AG04449 (cell line): ENCODE measurements around the gene TMCO4.

Experiments
- CTCF ChIA-PET: fragments of 350-600 bp; formaldehyde crosslinking; extraction: SDS; loops from one replicate; lab custom pipeline; 2021; ENCODE audit warnings: antibody characterized with exemption; lab: Yijun Ruan, JAX
- POLR2A ChIA-PET: fragments of 400-600, 350-600 bp; formaldehyde crosslinking; extraction: SDS; loops from one replicate; lab custom pipeline; 2020; ENCODE audit warnings: antibody characterized with exemption, inconsistent platforms; lab: Yijun Ruan, JAX
- DNase-seq: peaks from one replicate; pipeline ENCODE4 v3.0.0-alpha.2; 2010; ENCODE audit warnings: low read depth, low spot score
- H3K4me3 ChIP-seq: 2 replicates; pipeline ENCODE4 v1.5.1; 2011; ENCODE audit warnings: low read depth, mild to moderate bottlenecking, control low read depth, low read length
- CTCF ChIP-seq: IDR thresholded peaks from one replicate; pipeline ENCODE4 v1.5.1; 2011; ENCODE audit warnings: mild to moderate bottlenecking, moderate library complexity, low read length, control low read depth, inconsistent platforms; ENCODE audit not compliant: insufficient read depth; ENCODE audit errors: missing control alignments

Gene TMCO4

DNA sequence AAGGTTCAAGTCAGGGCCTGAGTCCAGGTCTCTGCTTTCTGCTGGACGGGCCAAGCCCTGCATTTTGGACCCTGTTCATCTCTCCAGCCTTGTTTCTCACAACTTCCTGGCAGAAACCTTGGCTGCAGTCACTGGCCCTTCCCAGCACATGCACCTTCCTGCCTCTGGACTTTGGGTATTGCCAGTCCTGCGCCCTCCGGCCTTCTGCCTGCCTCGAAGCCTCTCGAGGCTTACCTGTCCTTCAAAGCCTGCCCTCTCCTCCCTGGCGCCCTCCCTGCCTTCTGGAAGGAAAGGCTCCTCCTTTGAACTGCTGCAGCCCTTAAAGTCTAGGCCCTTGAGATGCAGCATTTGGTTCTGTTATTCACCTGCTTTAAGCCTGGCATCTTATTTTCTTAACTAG, 82.2 kb downstream of the TMCO4 start:
- POLR2A ChIA-PET = no interaction called here
- no peak for TF ChIP-seq CTCF
- H3K4me3 ChIP-seq = no peak overlapping the region
- DNase-seq = no peak
- CTCF ChIA-PET = interaction anchor here (1.3 to 4.3 kb wide), 7 partner anchors 12 to 164 kb away, joined by 3 to 116 read pairs (median 26); partner anchors contain the start of gene OTUD3

DNA sequence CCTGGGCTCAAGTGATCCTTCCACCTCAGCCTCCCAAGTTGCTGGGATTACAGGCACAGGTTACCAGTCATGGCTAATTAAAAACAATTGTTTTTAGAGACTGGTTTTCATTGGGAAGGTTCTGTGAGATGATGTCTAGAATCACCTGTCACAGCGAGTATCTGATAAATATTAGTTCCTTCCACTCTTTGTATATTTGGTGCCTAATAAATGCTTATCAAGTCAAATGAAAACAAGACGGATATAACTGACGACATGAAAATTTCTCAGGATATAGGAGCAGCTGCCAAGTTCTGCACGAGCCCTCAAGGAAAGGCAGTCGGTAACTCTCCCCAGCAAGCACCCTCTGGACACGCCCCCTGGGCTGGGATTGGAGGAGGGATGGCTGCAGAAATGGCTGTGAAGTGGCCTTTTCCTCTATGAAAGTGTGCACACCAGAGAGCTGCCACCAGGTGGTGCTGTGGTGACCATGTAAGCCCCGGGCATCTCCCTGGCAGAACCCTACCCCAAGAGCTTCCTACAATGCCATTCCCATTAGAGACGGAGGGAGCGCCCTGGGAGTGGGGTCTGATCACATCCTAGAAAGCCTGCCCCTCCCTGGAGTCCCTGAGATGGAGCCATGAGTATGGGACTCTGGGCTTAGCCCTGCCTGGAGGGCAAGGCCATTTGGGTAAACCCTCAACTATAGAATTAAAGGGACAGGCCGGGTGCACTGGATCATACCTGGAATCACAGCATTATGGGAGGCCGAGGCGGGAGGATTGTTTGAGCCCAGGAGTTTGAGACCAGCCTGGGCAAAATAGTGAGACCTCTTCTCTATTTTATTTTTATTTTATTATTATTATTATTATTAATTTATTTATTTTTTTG, 84.1 kb downstream of the TMCO4 start:
- peak; percentile 69 for DNase-seq
- ChIA-PET CTCF (interaction anchor here (0.6 to 4.3 kb wide), 45 partner anchors 11 to 350 kb away, joined by 3 to 116 read pairs (median 4); partner anchors contain the start of genes HTR6 and OTUD3), POLR2A (interaction anchor here (1.1 kb wide), 1 partner anchor 166 kb away, joined by 4 read pairs; the partner anchor contains the start of gene OTUD3)
- H3K4me3 ChIP-seq = no peak overlapping the region
- TF ChIP-seq CTCF = peak; percentile 95

DNA sequence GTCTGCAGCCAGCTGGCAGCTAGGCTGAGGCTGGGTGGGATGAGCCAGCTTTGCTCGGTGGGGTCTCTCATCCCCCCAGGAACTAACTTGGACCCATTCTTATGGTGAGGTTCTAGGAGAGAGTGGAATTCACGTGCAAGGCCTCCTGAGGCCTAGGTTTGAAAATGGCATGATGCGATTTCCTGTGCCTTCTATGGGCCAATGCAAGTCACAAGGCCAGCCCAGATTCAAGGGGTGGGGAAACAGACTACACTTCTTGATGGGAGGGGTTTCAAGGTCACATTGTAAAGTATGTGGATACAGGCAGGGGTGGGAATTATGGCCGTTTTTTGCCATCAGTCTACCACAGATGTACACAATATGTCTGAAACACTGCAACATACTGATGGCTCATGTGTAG, 86.8 kb downstream of the TMCO4 start:
- H3K4me3 ChIP-seq = no peak overlapping the region
- POLR2A ChIA-PET = no interaction called here
- CTCF ChIA-PET = interaction anchor here (2.1 kb wide), 1 partner anchor 9 kb away, joined by 12 read pairs; no protein-coding TSS in a partner anchor
- no peak for TF ChIP-seq CTCF
- DNase-seq = no peak

DNA sequence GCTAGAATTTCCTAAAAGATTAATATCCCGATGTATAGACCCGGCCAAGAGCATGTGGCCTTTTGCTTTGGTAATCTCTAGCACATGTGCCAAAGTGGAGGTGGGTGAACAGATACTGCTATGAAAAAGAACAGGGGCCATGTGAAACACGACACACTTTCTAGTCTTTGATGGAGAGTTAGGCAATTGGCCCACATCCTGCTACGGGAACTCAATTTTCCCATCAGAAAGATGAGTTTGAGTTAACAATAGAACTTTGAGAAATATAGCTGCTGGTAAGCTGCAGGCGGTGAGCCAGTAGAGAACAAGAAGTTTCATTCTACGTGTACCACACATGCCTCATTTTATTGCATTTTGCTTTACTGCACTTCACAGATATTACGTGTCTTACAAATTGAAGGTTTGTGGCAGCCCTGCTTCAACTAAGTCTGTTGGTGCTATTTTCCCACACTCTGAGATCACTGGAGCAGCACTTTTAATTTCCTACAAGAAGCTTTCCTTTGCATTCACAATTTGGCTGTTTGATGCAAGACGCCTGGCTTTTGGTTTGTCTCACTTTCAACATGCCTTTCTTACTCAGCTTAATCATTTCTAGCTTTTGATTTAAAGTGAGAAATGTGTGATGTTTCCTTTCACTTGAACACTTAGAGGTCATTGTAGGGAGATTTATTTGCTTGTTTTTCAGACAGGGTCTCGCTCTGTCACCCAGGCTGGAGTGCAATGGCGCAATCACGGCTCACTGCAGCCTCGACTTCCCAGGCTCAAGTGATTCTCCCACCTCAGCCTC, 88.7 kb downstream of the TMCO4 start:
- POLR2A ChIA-PET = no interaction called here
- no peak for TF ChIP-seq CTCF
- no peak for DNase-seq
- CTCF ChIA-PET = interaction anchor here (0.9 to 2.1 kb wide), 3 partner anchors 7 to 141 kb away, joined by 3 to 12 read pairs (median 11); no protein-coding TSS in a partner anchor
- no peak overlapping the region for H3K4me3 ChIP-seq

- ChIA-PET POLR2A (no interaction called here), CTCF (interaction anchor here (0.6 to 9.7 kb wide), 2 partner anchors 48 to 304 kb away, joined by 3 to 252 read pairs; partner anchors contain the start of gene HTR6)
- TF ChIP-seq CTCF = no peak
- H3K4me3 ChIP-seq = no peak overlapping the region
- DNase-seq = no peak
These were observed 90.4 kb downstream of the TMCO4 start for GRCh38 chr1:19709260-19709793.
